22Rv1 (cell line): ENCODE measurements around the gene NCOR2.

Source experiments
- H3K27ac ChIP-seq: fragments of 450-650 bp; 2 replicates; pipeline ENCODE4 v1.5.1; 2017
- ZFX ChIP-seq: fragments of 450-650 bp; IDR thresholded peaks from 2 replicates; pipeline ENCODE4 v1.6.1; 2017; ENCODE audit warnings: antibody characterized with exemption, borderline replicate concordance
- TF ChIP-seq, protein P1 (sequence below): fragments of 450-650 bp; IDR thresholded peaks from 2 replicates; pipeline ENCODE4 v1.5.1; 2017; ENCODE audit warnings: mild to moderate bottlenecking

The NCOR2 gene

DNA sequence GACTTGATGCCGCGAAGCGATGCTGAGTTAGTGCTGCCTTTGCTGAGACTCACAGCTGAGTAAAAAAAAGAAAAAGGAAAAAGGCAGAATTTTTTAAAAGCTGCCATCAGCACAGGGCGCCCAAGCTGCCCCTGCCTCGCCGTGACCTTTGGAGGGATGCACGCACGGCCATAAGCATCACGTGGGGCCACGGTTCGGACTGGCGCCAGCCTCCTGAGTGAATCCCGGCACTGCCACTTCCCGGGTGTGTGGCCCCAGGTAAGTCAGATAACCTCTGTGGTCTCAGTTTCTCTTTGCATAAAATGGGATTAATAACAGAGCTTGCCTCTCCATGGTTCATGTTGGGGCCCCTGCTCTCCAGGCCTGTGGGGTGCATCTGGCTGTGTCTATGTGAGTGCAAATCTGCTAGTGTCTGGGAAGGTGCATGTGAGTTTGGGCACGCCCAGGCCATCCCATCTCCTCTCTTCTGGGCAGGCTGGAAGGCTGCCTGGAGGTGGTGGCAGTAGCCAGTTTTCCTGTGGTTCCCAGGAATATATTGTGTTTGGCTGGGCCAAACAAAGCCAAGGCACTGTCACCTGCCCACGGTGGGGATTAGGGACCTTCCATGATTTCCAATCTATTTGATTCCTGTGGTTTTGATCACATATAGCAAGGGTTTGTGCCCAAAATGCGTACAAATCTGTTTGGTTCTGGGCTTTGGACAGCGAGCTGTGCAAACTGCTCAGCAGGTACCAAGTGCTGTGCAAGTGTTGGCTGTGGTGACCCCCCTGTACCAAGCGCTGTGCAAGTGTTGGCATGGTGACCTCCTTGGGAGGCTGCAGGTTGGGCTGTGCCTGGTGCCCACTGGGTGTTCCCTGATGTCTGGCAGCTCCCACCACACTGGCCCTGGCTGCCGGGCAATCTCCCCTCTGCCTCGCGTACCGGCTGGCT lies 43.5 kb upstream of the NCOR2 start:
- no peak for TF ChIP-seq ZFX
- H3K27ac ChIP-seq = no peak overlapping the region

DNA sequence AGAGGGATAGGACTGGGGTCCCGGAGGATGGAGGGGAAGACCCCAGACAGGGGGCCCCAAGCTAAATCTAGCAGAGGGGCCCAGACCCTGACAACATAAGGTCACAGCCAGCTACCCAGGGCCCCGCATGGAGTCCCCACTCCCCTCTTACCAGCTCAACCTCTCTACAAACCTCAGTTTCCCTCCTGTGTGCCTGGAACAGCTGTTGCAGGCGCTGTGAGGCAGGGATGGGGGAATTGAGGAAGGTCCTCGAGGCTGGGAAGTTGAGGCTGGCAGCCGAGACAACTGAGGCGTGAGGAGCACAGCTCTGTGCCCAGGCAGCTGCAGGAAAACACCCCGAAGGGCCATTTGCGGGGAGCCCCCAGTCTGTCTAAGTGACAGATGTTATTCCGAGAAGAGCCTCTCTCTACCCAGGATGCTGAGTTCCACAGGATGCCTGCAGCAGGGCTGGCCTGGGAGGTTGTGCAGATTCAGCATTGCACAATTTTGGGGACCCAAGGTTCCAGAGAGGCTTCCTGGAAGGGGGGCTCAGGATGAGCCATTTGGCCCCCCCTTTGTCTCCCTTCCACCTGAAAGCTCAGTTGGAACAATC lies 42.7 kb upstream of the NCOR2 start:
- TF ChIP-seq ZFX = no peak
- TF ChIP-seq, protein P1, sequence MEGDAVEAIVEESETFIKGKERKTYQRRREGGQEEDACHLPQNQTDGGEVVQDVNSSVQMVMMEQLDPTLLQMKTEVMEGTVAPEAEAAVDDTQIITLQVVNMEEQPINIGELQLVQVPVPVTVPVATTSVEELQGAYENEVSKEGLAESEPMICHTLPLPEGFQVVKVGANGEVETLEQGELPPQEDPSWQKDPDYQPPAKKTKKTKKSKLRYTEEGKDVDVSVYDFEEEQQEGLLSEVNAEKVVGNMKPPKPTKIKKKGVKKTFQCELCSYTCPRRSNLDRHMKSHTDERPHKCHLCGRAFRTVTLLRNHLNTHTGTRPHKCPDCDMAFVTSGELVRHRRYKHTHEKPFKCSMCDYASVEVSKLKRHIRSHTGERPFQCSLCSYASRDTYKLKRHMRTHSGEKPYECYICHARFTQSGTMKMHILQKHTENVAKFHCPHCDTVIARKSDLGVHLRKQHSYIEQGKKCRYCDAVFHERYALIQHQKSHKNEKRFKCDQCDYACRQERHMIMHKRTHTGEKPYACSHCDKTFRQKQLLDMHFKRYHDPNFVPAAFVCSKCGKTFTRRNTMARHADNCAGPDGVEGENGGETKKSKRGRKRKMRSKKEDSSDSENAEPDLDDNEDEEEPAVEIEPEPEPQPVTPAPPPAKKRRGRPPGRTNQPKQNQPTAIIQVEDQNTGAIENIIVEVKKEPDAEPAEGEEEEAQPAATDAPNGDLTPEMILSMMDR = no peak
- H3K27ac ChIP-seq = no peak overlapping the region

- peak overlapping the region; percentile 73 for H3K27ac ChIP-seq
- TF ChIP-seq ZFX = no peak
- TF ChIP-seq, protein P1 = peak; percentile 36; the same call in 1 of the 2 replicates
These were observed 41.9 kb upstream of the NCOR2 start for GRCh38 chr12:124609041-124609989.

DNA sequence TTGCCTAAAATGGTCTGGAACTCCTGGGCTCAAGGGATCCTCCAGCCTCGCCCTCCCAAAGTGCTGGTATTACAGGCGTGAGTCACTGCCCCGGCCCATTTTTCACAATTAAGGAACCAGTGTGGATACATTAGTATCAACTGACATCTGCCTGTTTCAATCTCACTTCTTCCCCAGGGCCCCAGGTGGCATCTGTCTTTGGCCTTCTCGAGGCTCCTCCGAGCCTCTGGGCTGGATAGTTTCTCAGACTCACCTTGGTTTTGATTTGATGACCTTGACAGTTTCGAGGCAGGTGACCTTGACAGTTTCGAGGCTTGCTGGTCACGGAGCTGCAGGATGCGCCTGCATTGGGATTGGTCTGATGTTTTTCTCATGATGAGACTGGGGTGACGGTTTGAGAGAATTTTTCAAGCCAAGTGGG lies 41.0 kb upstream of the NCOR2 start:
- peak overlapping the region; percentile 73 for H3K27ac ChIP-seq
- TF ChIP-seq, protein P1 = no peak
- no peak for TF ChIP-seq ZFX

DNA sequence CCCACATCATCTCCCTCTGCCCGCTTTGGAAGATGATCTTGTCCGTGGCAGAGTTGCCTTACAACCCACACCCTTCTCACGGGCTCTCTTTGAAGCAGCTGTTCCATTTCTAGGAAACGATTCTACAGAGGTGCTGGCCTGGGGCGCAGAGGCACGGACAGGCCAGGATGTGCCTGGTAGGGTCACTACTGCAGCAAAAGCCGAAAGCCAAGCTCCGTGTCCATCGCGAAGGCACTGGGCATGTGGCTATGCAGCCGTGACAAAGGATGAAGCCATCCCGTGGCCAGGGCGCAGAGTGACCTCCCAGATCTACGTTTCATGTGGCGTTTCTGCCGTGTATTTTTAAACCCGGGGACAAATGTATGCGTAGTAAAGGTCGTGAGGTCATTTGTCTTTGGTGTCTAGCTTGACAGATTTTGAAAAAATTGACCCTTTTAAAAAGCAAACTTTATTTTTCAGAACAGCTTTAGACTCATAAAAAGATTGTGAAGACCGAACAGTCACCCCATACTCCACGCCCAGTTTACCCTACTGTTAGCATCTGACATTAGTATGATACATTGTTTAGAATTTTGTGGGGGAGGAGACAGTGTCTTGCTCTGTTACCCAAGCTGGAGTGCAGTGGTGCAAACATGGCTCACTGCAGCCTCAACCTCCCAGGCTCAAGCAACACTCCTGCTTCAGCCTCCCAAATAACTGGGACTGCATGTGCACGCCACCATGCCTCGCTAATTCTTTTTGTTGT lies 40.4 kb upstream of the NCOR2 start:
- peak overlapping the region; percentile 73 for H3K27ac ChIP-seq
- TF ChIP-seq, protein P1 = no peak
- TF ChIP-seq ZFX = no peak

GRCh38 chr12:124605883-124606774 lies 38.7 kb upstream of the NCOR2 start:
- no peak for TF ChIP-seq ZFX
- TF ChIP-seq, protein P1 = no peak
- H3K27ac ChIP-seq = no peak overlapping the region
